Activated gamma-delta T cell (primary cell): ENCODE results near the gene PI4KA.
"Not testable (repeated sequence)": the region's sequence is repeated elsewhere in the genome, so short reads cannot be mapped to it uniquely, and the experiment has no call there.

Source experiments
- DNase-seq: peaks from one replicate; lab custom pipeline; 2025; lab: John Stamatoyannopoulos, UW

The PI4KA gene

GRCh38 chr22:20694256-20694655, 164.4 kb downstream of the PI4KA start:
- not testable (repeated sequence) for DNase-seq

GRCh38 chr22:20692926-20693325, 165.7 kb downstream of the PI4KA start:
- DNase-seq, result not testable (repeated sequence)

GRCh38 chr22:20690586-20691317, 167.9 kb downstream of the PI4KA start:
- DNase-seq, result not testable (repeated sequence)

- DNase-seq, result not testable (repeated sequence)
Measured at GRCh38 chr22:20687356-20688172, 171.0 kb downstream of the PI4KA start.

- DNase-seq, result not testable (repeated sequence)
Measured at GRCh38 chr22:20685764-20686163, 172.8 kb downstream of the PI4KA start.

GRCh38 chr22:20678792-20679435, 179.7 kb downstream of the PI4KA start:
- not testable (repeated sequence) for DNase-seq

- no peak for DNase-seq
Measured at GRCh38 chr22:20677684-20678242, 180.8 kb downstream of the PI4KA start.

GRCh38 chr22:20675613-20676012, 183.0 kb downstream of the PI4KA start:
- DNase-seq, result not testable (repeated sequence)

GRCh38 chr22:20674998-20675397, 183.6 kb downstream of the PI4KA start:
- DNase-seq, result no peak

GRCh38 chr22:20673295-20674195, 185.1 kb downstream of the PI4KA start:
- no peak for DNase-seq

GRCh38 chr22:20672732-20673131, 185.9 kb downstream of the PI4KA start:
- DNase-seq, result no peak

GRCh38 chr22:20672082-20672424, 186.6 kb downstream of the PI4KA start:
- no peak for DNase-seq

GRCh38 chr22:20671409-20672081, 187.1 kb downstream of the PI4KA start:
- no peak for DNase-seq

GRCh38 chr22:20670457-20671261, 188.0 kb downstream of the PI4KA start:
- not testable (repeated sequence) for DNase-seq

GRCh38 chr22:20669884-20670283, 188.7 kb downstream of the PI4KA start:
- not testable (repeated sequence) for DNase-seq

GRCh38 chr22:20669471-20669870, 189.1 kb downstream of the PI4KA start:
- not testable (repeated sequence) for DNase-seq

GRCh38 chr22:20668769-20669168, 189.8 kb downstream of the PI4KA start:
- DNase-seq, result not testable (repeated sequence)

GRCh38 chr22:20668226-20668625, 190.4 kb downstream of the PI4KA start:
- DNase-seq, result not testable (repeated sequence)

GRCh38 chr22:20667548-20667947, 191.1 kb downstream of the PI4KA start:
- not testable (repeated sequence) for DNase-seq

- no peak for DNase-seq
Measured at GRCh38 chr22:20666560-20666959, 192.1 kb downstream of the PI4KA start.
